GM18511 (cell line): ENCODE results near the gene LVRN.

ENCODE experiments used
- ATAC-seq: cut with Tn5 transposase; IDR thresholded peaks from one replicate; pipeline ENCODE4 v1.9.1; 2021; ENCODE audit warnings: mild to moderate bottlenecking, moderate library complexity; ENCODE audit not compliant: unreplicated experiment

The LVRN gene

GRCh38 chr5:116023619-116024018 is 61.3 kb downstream of the LVRN start:
- no peak for ATAC-seq

- no peak for ATAC-seq
Measured at GRCh38 chr5:116025866-116026265, 63.6 kb downstream of the LVRN start.

- peak; percentile 64 for ATAC-seq
Measured at GRCh38 chr5:116032094-116032517, 69.8 kb downstream of the LVRN start, which contains the start of gene ARL14EPL. TSS of gene ARL14EPL (plus strand) at chr5:116032472. CDS start at chr5:116051466, 18,994 bp downstream.

- no peak for ATAC-seq
Measured at GRCh38 chr5:116032991-116033390, 70.7 kb downstream of the LVRN start.

GRCh38 chr5:116035123-116035522 is 72.8 kb downstream of the LVRN start:
- ATAC-seq, result no peak

- peak; percentile 37 for ATAC-seq
Measured at GRCh38 chr5:116037236-116037822, 75.1 kb downstream of the LVRN start.

- ATAC-seq, result peak; percentile 72
Measured at GRCh38 chr5:116038817-116039216, 76.5 kb downstream of the LVRN start.

- ATAC-seq, result no peak
Measured at GRCh38 chr5:116042375-116042774, 80.1 kb downstream of the LVRN start.

- no peak for ATAC-seq
Measured at GRCh38 chr5:116044073-116044472, 81.8 kb downstream of the LVRN start.

- no peak for ATAC-seq
Measured at GRCh38 chr5:116045821-116046220, 83.5 kb downstream of the LVRN start.

- ATAC-seq, result no peak
Measured at GRCh38 chr5:116046261-116046660, 84.0 kb downstream of the LVRN start.

GRCh38 chr5:116046823-116047222 is 84.5 kb downstream of the LVRN start:
- ATAC-seq, result no peak

- ATAC-seq, result no peak
Measured at GRCh38 chr5:116058346-116058936, 96.2 kb downstream of the LVRN start.

GRCh38 chr5:116062352-116062751 is 100.1 kb downstream of the LVRN start:
- no peak for ATAC-seq

GRCh38 chr5:116063950-116064349 is 101.7 kb downstream of the LVRN start:
- no peak for ATAC-seq

GRCh38 chr5:116068028-116068632 is 105.9 kb downstream of the LVRN start:
- peak; percentile 66 for ATAC-seq

GRCh38 chr5:116071211-116071610 is 108.9 kb downstream of the LVRN start:
- ATAC-seq, result no peak

- no peak for ATAC-seq
Measured at GRCh38 chr5:116075191-116075831, 113.0 kb downstream of the LVRN start.

GRCh38 chr5:116076496-116076895 is 114.2 kb downstream of the LVRN start:
- peak; percentile 100 for ATAC-seq
